NCI-H345 treated with DMSO at 0.1 percent for 48 hours (cell line): ENCODE data around the gene MRPL1.
"Not testable (repeated sequence)": the region's sequence is repeated elsewhere in the genome, so short reads cannot be mapped to it uniquely, and the experiment has no call there.

Source experiments
- DNase-seq: peaks from one replicate; lab custom pipeline; 2025; ENCODE audit not compliant: unreplicated experiment; lab: John Stamatoyannopoulos, UW

Gene MRPL1

DNA sequence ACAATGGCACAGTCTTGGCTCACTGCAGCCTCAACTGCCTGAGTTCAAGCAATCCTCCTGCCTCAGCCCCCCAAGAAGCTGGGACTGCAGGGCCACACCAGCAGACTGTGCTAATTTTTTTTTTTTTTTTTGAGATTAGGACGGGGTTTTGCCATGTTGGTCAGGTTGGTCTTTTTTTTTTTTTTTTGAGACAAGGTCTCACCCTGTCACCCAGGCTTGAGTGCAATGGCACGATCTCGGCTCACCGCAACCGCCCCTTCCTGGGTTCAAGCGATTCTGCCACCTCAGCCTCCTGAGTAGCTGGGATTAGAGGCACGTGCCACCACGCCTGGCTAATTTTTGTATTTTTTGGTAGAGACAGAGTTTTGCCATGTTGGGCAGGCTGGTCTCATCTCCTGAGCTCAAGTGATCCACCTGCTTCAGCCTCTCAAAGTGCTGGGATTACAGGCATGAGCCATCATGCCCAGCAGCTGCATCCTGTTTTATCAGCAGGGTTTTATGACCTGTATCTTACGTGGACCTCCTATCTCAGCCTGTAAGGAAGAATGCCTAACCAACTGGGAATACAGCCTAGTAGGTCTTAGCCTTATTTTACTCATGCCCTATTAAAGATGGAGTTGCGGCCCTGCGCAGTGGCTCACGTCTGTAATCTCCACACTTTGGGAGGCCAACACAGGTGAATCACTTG lies 13.2 kb upstream of the MRPL1 start:
- no peak for DNase-seq

DNA sequence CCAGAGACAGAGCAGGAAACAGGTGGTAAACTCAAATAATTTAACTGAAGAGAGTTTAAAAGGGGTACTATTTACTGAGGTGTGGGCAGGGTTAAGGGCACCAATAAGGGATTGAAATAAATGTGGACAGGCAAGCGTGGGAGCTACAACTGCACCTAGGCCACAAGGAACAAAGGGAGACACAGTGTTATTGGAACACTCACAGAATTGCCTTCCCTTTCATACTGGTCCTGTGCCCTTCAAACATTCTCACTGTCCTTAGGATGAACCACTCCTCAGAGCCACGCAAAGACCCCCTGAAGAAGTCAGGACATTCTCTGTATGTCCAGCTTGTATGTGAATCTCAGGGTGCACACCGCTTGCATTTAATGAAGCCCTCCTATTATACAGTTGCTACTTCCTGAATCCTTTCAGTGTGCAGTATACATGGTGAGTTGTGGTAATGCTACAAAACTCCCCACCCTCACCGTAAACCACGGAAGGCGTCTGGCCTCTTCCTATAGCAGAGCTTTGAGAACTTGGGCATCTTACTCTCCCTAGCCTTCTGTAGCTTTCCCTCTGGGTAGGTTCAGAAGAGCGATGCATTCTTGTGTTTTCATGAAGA lies 9.6 kb upstream of the MRPL1 start:
- no peak for DNase-seq

DNA sequence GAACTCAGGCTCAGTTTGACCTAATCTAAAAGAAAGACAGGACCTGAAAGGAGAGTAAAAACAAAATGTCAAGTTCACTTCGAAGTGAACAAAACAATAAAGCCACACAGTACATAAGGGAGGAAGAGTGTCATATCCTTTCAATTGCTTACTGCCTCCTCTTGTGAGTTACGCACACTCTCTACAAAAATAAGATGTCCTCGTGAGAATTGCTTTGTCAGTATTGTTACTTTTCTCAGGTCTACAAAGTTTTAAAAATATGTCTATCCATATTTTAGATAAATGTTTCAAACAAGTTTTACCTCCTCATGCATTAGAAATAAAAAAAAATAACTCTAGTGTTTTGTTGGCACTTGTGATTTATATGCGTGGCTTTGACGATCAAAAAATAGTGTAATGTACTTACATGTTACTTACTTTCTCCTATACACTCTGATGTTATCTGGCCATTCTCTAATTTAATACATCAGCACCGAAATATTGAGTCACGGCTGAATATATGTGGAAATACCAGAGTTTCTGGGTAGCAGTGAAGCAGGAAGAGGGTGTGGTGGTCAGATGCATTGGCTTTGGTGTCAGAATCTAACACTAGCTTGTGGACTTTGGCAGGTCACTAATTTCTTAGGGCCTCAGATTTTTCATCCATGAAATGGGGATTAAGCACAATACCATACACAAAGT lies 8.1 kb upstream of the MRPL1 start:
- no peak for DNase-seq

DNA sequence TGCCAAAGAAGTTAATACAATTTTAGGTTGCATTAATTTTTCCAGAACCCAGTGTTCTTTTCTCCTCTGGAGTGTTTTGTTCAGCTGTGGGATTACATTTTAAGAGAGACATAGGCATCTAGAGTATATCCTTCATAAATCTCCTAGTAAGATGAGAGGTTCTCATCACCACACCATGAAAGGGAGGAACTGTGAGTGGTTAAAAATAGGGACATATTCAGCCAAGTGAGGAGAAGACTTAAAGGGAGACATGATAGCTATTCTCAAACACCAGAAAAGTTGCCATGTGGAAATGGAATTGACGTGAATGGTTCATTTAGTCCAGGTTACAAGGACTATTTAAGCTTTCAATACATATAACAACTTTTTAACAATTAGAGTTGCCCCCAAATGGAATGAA lies 6.5 kb upstream of the MRPL1 start:
- DNase-seq, result no peak

DNA sequence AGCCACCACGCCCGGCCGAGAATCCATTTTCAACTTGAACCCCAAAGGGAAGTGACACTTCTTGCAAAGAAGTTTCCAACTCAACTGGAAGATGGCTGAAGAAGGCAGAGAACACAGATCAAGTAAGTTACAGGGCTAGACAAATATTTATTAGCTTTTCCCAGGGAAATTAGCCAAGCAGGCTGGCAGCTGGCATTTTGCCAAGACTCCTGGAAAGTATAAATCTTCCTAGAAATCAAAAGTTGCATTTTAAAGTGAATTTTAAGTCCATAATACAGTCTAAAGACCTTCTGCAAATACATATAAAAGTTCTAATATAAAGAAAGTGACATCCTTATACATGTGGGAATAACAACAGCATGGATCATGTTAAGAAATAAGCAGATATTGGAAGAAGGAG lies 3.4 kb upstream of the MRPL1 start:
- DNase-seq, result no peak

DNA sequence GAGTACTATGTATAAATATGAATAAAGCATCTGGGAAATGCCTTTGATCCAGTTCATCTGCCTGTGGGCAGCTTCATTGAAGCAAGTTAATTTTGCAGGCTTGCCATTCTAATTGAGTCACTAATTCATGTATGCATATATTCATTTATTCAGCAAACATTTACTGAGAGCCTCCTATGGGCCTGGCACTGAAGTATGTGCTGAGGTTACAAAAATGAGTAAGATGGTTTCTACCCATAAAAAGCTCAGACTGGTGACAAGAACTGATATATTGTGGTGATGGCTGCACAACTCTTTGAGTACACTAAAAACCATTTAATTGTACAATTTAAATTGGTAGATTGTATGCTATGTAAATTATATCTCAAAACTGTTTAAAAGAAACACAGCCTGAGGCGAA lies 1.1 kb upstream of the MRPL1 start:
- DNase-seq, result no peak

DNA sequence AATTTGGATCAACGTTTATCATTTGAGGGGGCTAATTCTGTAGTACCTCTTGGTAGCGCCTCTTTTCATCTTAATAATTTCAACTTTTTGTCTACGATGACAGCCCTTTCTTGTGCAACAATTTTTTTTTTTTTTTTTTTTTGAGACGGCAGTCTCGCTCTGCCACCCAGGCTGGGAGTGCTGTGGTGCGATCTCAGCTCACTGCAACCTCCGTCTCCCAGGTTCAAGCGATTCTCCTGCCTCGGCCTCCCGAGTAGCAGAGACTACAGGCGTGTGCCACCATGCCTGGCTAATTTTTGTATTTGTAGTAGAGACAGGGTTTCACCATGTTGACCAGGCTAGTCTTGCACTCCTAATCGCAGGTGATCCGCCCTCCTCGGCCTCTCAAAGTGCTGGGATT lies 711 bp downstream of the MRPL1 start:
- DNase-seq, result not testable (repeated sequence)

DNA sequence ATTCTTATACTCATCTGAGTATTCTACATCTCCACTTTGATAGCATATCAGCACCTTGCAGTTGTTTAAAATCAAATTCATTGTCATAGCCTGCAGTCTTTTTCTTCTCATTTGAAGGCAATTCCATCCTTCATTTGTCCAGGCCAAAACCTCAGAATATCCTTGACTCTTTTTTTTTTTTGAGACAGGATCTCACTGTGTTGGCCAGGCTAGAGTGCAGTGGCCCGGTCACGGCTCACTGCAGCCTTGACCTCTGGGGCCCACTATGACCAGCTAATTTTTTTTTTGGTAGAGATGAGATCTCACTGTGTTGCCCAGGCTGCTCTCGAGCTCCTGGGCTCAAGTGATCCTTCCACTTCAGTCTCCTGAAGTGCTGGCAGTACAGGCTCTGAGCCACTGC lies 2.6 kb downstream of the MRPL1 start:
- no peak for DNase-seq

DNA sequence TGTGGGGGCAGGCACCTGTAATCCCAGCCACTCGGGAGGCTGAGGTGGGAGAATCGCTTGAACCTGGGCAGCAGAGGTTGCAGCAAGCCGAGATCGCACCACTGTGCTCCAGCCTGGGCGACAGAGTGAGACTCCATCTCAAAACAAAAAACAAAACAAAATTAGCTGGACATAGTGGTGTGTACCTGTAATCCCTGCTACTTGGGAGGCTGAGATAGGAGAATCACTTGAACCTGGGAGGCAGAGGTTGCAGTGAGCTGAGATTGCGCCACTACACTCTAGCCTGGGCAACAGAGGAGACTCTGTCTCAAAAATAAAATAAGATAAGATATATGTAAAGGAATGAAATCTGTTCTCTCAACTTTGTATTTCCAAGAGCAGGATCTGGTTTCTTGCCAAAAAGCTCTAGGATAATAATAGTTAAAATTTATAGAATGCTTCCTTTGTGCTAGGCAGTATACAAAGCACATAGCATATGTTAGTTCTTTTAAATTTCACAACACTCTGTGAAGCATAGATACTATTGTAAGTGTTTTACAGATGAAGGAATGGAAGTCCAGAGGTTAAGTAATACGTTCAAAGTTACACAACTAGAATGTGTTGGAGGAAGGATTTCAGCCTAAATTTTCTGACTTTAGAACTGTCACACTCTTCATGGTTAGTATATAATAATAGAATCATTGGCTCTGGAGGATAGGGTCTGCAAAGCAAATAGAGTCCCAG lies 10.3 kb downstream of the MRPL1 start:
- DNase-seq, result no peak

DNA sequence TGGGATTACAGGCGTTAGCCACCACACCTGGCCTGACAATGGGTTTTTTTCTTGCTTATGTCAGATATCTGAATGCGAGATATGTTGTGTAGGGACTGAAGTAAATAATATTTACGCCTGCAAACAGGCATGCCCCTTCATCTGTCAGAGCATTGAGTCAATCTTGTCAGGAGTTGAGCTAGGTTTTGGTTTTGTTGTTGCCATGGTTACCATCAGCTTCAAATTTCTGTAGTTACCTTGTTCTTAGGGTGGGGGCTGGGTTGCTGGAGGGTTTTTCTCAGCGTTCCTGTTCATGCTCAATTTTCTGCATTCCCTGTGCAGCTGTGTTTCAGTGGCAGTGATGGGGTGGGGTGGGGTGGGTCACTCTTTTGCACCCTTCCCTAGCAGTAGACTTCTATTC lies 14.5 kb downstream of the MRPL1 start:
- no peak for DNase-seq

DNA sequence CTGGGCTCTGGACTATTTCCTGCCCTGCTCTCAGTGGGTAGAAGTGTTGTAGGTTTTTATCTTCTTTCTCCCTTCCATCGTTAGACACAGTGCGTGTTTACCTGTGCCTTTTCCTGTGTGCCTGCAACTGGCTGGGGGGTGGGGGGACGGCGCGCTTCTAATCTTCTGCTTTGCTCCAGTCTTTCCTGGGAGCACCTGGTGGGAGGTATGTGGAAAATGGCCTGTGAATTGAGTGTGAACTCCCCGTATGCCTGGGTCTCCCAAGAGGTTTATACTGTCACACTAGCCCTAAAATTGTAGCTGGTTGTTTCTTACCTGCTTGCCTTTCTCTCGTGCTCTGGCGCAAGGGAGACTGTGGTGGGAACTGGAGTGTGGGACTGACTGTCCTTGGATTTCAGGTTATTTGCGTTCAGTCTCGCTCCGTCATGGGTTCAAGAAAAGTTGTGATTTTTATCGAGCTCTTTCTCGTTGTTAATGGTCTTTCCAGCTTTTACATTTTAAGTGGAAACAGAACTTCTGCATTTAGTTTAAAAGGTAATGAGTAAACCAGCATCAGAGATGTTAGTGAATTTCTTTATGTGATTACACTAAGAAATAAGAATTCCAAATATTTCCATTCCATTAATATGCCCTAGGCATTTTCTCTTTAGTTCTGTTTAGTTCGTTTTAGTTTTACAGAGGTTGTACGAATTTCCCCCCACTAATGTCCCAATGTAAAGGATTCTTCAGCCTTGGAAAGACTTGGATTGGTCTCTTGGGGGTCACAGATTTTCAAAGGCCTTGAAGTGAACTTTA lies 15.3 kb downstream of the MRPL1 start:
- DNase-seq, result no peak

DNA sequence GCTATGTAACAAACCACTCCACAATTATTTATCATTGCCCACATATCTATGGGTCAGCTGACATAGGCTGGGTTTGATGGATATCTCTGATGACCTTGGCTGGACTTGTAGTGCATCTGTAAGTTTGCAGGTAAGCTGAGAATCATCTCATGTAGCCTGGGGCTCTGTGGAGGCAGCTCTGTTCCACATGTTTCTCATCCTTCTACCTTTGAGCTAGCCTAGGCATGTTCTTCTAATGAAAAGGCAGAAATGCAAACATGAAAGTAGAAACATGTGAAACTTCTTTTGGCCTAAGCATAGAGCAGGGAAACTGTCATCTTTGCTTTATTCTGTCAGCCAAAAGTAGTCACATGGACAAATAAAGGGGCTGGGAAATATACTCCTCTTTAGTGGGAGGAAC lies 18.2 kb downstream of the MRPL1 start:
- DNase-seq, result no peak

DNA sequence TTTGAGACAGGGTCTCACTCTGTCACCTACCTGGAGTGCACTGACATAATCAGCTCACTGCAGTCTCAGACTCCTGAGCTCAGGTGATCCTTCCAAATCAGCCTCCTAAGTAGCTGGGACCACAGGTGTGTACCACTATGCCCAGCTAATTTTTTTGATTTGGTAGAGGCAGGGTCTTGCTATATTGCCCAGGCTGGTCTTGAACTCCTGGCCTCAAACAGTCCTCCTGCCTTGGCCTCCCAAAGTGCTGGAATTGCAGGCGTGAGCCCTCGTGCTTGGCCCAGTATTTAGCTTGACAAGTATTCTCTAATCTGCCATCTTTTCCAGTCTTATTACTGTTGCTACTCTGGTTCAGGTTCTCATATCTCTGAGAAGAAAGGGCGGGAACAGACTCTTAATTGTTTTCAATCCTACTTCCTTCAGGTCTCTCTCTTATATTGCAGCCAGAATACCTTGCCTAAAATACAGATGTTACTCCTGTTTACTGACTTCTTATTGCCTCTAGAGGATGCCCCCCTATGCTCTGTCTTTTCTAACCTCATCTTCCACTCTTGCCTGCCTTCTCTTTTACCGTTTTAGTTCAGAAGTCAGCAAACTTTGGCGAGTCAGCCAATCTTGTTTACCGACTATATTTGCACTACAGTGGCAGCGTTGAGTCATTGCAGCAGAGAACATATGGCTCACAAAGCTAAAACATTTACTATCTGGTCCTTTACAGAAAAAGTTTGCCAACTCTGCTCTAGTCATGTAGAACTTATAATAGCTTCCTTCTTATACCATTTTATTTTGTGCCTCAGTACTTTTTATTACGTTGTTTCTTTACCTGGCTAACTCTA lies 19.0 kb downstream of the MRPL1 start:
- DNase-seq, result no peak

DNA sequence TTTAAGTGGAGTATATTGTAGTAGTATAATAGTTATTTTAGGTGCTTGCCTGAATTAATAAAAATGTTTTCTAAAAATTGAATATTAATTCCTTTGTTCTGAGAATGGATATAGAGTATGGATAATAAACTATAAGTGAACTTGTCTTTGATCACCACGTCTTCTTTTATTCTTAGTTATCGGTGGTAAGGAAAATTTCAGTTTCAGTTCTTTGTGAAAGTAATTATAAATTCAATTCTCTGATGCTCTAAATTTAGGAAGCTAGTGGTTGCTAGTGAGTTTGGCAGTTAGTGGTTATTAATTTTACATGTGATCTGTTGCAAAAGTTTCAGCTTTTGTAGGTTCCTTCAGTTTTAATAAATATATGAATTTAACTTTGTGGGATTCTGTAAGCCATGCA lies 30.8 kb downstream of the MRPL1 start:
- DNase-seq, result no peak

DNA sequence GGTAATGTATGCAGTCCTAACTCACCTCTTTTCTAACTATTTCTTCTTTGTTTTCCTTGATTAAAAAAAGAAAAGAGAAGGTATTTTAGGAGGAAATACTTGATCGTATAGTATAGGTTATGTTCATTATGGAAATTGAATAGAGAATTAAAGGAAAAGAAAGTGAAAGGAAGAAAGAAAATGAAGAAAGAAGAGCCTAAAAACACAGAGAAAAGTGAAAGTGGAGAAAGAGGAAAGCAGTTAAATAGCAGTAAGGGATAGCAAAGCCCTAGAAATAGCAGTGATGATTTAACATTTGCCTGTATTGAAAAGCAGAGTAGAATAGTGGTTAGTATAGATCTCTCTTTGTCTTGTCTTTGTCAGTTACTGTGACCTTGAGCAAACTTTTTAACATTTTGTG lies 37.0 kb downstream of the MRPL1 start:
- DNase-seq, result no peak

DNA sequence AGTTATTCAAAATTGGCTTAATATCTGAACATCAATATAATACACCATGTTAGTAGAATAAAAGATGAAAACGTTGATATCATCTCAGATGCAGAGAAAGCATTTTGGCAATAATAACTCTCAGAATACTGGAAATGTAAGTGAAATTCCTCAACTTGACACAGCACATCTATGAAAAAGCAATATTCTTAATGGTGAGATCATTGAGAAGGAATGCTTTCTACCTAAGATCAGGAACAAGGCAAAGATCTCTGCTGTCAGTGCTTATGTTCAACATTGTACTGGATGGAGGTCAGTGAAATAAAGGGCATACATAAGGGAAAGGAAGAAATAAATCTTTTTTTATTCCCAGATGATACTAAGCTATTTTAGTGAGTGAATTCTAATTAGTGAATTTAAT lies 40.6 kb downstream of the MRPL1 start:
- no peak for DNase-seq

DNA sequence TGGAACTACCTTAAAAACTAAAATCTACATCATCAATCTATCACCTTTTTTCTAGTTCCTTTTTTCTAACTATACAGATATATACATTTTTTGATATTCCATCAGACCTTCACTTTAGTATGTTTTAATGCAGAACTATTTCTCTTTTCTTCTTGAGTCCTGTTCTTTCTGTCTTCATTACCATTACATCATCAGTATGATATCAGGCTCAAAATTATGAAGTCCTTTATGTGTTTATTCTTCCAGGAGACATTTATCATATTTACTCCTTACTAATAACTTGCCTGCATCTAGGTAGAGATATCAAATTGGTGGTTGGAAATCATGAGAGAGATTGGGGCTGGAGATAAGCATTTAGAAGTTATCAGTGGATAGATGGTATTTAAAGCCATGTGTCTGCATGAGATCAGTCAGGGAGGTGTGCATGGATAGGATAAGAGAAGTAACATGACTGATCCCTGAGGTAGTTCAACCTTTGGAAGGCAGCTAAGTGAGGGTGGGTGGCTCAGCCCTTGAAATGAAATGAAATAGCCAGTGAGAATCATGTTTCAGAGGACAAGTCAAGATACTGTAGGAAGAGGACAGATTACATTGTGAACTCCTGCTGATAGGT lies 43.1 kb downstream of the MRPL1 start:
- DNase-seq, result no peak

DNA sequence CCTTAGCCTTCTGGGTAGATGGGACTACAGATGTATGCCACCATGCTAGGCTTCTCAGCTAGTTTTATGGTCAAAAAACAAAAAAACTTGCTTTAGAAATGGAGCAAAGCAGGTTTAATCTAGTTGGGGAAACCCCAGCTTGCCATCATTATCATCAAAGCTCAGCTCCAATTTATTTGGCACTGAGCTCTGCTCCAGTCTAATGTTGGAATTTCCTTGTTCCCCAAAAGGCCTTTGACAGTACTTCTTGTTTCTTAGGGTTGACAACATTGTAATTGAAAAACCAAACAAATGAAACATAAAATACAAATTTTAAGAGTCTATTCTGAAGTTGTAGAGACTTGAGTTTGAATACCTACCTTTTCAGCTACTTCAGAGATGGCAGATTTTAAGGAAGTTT lies 48.0 kb downstream of the MRPL1 start:
- DNase-seq, result no peak

DNA sequence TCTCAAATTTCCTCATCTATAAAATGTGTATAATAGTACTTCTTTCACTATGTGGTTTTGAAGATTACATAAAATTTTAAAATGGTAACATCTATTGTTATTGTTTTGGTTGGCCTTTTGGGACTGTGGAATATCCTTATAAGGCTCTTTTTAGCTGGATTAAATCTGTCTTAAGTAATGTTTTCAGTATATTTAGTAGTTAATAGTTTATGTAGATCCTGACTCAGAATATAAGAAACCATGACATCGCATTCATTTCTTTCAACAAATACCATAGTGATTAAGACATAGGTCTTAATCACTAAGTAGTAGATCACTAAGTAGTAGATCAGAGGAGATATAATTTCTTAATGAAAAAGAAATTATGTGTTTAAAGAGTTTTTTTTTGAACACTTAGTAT lies 48.5 kb downstream of the MRPL1 start:
- DNase-seq, result no peak
